HG02973 (cell line): ENCODE data around the gene RAN.
"Not testable (repeated sequence)": the region's sequence is repeated elsewhere in the genome, so short reads cannot be mapped to it uniquely, and the experiment has no call there.

Source experiments
- ATAC-seq: cut with Tn5 transposase; IDR thresholded peaks from one replicate; pipeline ENCODE4 v1.9.1; 2021; ENCODE audit warnings: moderate library complexity; ENCODE audit not compliant: unreplicated experiment

The RAN gene

GRCh38 chr12:130849561-130850417 lies 22.1 kb upstream of the RAN start:
- ATAC-seq, result no peak

GRCh38 chr12:130850418-130851021 lies 21.3 kb upstream of the RAN start:
- ATAC-seq, result no peak

DNA sequence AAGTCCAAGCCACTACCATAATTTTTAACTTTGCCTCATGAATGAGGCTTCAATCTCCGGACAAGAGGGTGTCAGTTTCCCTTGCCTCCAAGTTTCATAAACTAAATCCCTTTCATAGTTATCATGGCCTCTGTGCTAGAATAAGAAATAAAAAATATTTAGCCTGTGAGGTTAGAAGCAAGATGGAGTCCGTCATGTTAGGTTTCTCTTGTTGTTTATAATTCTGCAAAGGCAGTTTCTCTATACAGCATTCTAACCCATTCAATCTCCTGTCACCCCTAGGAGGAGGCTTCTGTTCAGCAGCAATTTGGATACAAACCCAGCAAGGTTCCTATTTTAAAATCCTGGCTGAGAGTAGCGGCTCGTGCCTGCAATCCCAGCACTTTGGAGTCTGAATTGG lies 15.8 kb upstream of the RAN start:
- ATAC-seq, result no peak

- no peak for ATAC-seq
Measured at GRCh38 chr12:130858084-130858483, 13.8 kb upstream of the RAN start.

- ATAC-seq, result no peak
Measured at GRCh38 chr12:130859161-130859560, 12.7 kb upstream of the RAN start.

GRCh38 chr12:130860311-130860710 lies 11.6 kb upstream of the RAN start:
- ATAC-seq, result no peak

- ATAC-seq, result no peak
Measured at GRCh38 chr12:130862161-130862560, 9.7 kb upstream of the RAN start.

- ATAC-seq, result not testable (repeated sequence)
Measured at GRCh38 chr12:130862771-130863170, 9.1 kb upstream of the RAN start.

DNA sequence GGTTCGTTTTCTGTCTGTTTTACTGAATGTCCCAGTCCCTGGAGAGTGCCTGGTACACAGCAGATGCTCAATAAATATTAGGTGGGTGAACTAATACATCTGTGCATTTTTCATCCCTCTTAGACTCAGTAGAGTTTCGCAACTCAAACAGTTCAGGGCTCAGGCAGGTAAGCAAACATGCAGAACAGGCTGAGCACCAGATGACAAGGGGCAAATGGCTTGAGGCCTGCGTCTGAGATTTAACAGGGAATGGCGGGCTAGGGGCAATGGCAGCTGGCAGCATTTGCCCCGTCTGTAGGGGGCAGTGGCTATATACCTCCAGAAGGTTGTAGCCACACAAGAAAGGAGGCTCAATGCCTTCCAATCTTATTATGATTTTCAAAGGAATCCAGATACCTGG lies 8.6 kb upstream of the RAN start:
- no peak for ATAC-seq

DNA sequence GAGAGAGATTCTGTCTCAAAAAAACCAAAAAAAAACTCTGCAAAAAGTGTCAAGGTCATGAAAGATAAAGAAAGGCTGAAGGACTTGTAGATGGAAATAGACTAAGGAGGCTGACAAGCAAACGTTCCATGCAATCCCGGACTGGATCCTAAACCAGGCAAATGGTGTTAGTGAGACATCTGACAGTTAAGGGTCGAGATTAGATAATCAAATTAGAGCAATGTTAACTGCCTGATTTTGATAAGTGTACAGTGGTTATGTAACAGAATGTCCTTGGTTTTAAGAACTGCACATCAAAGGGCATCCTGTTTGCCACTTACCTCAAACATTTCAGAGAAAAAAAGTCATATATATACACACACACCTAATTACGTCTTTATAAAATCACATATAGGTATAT lies 3.5 kb upstream of the RAN start:
- ATAC-seq, result no peak

DNA sequence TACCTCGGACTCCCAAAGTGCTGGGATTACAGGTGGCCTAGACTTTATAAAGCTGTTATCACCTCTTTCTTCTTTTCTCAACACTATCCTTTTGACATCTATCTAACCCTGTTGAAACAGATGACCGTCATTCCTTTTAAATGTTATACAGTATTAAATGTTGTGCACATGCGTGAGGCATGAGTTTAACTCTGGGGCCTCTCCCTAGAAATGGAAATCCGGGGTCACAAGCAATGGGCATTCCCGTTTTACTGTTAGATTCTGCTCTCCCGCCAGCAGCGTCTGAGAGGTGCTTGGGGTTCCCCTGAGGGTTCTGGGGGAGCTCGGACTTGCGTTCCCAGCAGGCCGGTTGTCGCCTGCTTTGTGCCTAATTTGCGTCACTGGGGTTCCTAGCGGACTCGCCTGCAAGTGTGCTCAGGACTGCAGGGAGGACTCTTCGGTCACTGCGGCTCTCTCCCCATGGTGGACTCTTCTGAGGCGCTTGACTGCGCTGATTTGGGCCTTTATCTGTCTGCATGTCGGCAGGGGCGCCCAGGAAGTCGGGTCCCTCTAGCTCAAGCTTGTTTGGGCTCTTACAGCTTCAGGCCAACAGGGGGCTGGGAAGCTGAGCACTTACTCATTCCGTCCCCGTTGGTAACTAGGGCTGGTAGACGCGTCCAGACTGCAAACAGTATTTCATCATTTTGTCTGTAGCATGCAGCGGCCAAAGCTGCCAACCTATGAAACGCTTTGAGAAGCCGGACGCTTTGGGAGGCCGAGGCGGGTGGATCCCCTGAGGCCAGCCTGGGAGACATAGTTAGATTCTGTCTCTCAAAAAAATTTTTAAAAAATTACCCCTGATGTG lies 1.2 kb upstream of the RAN start:
- ATAC-seq, result peak; percentile 56

- ATAC-seq, result peak; percentile 27
Measured at GRCh38 chr12:130872179-130873096, 572 bp downstream of the RAN start.

- ATAC-seq, result no peak
Measured at GRCh38 chr12:130873106-130873795, 1.4 kb downstream of the RAN start.

DNA sequence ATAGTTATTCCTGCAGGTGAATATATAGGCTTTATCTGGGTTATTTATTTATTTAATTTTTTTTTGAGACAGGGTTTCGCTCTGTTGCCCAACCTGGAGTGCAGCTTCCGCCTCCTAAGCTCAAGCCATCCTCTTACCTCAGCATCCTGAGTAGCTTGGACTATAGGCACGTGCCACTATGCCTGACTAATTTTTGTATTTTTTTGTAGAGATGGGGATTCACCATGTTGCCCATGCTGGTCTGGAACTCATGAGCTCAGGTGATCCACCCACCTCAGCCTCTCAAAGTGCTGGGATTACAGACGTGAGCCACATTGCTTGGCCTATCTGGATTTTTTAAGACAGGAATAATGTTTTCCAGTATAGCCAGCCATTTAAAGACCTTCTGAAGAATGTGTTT lies 2.0 kb downstream of the RAN start:
- ATAC-seq, result no peak

- no peak for ATAC-seq
Measured at GRCh38 chr12:130874696-130875095, 2.8 kb downstream of the RAN start.

- ATAC-seq, result no peak
Measured at GRCh38 chr12:130875193-130875592, 3.3 kb downstream of the RAN start.

GRCh38 chr12:130875708-130876107 lies 3.8 kb downstream of the RAN start:
- not testable (repeated sequence) for ATAC-seq

GRCh38 chr12:130876297-130876696 lies 4.4 kb downstream of the RAN start:
- ATAC-seq, result no peak

- ATAC-seq, result no peak
Measured at GRCh38 chr12:130876758-130877157, 4.9 kb downstream of the RAN start.

DNA sequence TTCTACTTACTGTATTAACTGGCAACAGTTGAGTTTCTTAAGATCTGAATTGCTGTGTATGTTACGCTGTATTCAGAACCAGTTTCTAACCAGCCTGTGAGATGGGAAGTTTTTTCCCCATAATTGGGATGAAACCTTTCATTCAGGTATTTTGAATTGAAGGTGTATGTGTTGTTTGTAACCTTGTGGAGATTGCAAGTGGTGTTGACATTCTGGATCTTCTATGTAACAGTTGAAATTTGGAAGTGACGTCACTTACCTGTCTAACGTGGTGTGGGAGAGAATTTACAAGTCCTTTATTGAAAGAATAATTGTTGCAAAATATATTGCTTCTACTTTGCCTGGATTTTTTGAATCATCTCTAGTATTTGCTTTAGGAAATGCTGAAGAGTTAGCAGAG lies 5.5 kb downstream of the RAN start:
- no peak for ATAC-seq
